COR-L47 (cell line): ENCODE data around the gene FOXL1.
A peak's percentile ranks its signal among the peaks of the same experiment; 100 is the strongest.

Source experiments
- DNase-seq: peaks from one replicate; lab custom pipeline; 2025; lab: John Stamatoyannopoulos, UW

FOXL1 gene

DNA sequence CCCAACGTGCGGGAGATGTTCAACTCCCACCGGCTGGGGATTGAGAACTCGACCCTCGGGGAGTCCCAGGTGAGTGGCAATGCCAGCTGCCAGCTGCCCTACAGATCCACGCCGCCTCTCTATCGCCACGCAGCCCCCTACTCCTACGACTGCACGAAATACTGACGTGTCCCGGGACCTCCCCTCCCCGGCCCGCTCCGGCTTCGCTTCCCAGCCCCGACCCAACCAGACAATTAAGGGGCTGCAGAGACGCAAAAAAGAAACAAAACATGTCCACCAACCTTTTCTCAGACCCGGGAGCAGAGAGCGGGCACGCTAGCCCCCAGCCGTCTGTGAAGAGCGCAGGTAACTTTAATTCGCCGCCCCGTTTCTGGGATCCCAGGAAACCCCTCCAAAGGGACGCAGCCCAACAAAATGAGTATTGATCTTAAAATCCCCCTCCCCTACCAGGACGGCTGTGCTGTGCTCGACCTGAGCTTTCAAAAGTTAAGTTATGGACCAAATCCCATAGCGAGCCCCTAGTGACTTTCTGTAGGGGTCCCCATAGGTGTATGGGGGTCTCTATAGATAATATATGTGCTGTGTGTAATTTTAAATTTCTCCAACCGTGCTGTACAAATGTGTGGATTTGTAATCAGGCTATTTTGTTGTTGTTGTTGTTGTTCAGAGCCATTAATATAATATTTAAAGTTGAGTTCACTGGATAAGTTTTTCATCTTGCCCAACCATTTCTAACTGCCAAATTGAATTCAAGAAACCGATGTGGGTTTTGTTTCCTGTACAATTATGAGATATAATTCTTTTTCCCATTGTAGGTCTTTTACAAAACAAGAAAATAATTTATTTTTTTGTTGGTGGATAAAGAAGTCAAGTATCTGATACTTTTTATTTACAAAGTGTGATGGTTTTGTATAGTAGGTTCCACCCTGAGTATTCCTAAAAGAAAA lies 9.4 kb upstream of the FOXL1 start:
- no peak for DNase-seq

DNA sequence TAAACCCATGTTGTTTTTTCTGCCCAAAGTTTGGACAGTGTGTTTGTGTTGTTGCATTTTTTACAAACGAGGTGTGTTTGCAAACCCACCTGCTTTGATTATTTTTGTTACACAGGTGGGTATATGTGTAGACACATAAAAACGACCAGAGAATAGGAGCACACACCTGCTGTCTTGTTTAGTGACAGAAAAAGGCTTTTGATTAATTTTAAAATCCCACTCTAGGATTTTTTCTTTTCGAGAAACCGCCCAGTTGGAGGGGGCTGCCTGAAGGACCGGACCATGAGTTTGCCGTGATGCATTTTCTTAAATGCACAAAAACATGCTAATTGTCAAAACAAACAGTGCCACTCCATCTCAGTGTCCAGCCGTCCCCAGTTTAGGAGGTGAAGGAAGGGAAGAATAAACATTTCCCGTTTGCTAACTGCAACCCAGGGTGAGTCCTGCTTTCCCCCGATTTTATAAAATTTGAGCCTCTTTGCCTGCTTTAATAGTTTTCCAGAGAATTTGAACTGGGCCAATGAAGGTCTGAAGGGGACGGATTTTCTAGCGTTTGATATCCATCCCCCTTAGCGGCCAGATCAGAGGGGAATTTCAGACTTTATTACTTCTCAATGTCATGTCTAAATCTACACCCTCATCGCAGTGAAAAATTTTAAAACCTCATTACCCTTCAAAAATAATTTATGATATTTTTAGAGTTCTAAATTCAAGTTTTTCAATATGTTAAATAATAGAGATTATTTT lies 8.5 kb upstream of the FOXL1 start:
- DNase-seq = no peak

DNA sequence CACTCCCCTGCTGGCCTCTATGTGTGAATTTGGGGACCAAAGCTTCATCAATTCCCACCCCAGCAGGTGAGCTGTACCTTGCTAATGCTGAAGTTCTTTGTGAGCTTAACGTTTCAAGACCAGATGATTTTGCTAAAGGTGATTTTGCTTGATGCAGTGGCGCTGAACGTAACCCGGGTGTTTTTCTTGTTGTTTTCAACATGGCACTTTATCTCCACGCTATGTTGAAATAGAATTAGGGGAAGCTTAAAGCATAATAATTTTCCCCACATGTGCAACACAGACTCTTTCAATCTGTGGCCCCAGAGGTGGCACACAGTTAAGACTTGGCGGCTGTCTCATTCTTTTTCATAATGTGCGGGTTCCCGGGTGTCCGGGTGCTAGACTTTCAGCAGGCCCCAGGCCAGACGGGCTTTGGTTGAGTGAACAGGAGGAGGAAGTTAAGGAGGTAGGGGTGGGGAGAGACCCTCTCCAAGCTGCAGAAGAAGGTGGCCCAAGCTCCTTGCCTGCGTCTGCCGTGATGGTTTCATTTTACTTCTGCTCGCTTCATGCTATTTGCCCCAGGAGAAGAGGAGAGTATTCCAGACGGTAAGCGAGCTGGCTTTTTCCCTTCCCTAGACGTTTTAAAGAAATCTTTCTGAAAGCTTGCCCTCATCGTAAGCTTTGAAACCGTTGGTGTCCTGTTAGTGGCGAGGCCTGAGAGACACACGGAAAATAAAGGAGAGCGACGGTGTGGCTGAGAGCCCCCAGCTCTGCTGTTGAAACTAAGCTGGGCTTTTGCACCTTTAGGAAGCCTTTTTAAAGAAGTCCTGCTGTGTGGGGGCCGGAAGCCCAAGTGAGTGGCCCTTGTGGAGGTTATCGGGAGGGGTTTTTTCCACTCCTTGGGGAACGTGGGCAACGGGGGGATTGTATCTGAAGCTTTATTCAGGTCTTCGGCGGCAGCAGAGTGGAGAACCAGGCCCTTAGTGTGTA lies 7.5 kb upstream of the FOXL1 start:
- no peak for DNase-seq

DNA sequence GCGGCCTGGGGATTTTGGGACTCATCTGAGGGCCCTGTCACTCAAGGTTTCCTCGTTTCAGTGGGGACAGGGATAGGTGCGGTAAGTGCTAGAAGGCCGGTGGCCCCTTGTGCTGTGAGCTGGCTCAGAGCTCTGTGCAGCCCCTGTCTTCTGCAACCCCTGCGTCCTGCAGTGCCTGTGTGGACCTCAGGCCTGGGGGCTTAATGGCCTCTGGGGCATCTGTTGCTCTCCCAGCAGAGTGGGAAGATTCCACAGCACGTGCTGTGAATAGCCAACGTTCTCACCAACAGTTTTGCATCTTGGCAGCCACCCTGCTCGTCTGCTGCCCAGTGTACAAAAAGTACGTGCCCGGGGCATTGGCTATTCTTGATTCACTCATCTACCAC lies 6.8 kb upstream of the FOXL1 start:
- no peak for DNase-seq

DNA sequence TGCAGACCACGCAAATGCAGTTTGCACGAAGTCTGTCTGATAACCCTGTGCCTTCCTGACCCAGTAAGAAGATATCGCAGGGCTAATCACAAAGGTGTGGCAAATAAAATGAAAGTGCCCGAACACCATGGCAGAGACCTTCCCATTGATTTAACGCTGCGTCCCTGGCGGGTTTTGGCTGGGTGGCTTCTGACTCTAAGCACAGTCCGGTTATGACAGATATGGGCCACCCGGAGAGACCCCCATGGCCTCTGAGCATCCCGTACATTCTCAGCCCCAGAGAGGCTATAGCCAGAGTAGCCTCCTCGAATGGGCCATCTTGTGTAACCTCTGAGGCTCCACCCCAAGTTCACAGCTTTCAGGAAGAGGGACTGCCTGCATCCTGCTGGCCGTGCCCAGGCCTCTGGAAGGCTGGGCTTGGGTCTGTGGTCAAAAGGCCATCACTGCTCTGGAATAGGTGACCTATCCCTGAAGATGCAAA lies 6.3 kb upstream of the FOXL1 start:
- DNase-seq = no peak

DNA sequence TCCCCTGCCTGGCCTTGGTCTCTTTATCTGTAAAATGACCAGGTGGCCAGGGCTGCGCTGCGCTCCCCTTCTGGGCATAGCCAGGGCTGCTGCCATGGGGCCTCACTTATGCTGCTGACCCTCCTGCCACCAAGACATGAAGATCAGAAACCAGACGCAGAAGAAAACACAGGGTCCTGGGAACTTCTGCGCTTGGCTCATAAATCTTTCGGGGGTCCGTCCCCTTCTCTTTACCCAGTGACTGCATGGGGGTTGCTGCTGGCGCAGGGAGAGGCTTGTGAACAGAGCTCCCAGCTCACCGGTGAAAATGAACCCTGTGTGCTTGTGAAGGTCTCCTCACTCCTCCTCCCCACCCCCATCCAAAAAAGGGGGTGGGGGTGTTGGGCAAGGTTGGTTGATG lies 5.7 kb upstream of the FOXL1 start:
- DNase-seq = no peak

DNA sequence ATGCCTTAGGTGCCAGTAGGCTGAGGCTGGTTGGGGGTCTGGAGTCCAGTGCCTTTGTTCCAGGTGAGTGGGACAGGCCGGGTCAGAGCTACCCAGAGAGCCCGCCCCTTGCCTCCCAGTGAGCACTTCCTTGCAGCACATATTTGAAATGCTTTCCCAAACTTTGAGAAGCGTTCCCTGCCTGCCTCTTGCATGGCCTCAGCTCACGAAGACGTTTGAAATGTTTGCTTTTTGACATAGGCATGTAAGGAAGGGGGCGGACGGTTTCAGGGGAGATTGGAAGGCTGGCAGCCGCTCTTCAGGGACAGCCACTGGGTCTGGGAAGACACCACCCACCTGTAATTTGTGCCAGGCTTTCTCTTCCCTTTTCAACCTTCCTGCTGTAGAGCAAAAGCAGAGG lies 5.1 kb upstream of the FOXL1 start:
- DNase-seq = no peak

DNA sequence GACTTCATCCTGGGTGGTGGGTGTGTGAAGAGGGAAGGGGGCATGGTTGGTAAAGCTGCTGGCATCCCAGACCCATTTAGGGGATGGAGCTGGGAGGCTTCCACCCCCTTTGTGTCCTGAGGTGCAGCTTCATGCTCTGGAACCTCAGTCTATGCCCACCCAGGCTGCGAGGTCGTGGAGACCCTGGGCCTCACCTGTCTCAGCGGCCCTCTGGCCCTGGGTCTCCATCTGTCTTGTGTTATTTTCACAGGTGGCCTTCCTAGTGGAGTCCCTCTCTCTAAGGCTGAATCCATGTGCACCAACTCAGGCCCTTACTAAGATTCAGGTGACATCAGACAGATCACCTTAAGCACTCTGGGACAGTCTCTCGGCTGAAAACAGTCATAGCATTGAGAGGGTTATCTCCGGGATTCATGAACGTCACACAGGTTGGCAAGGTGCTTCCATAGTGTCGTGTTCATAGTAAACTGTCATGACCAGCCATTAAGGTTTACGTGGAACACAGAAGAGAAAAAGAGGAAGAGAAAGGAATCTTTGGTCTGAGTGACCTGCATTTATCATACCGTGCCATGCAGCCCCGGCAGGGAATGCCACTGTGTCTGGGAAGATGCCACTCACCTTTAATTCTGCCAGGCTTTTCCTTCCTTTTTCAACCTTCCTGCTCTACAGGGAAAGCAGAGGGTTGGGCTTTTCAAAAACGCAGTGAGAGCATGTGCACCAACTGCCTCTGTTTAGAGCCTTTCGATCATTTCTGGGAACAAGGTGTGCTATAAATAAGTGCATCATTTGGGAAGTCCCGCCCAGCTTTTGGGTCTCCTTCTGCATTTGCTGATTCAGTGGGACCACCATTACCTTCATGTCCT lies 4.5 kb upstream of the FOXL1 start:
- no peak for DNase-seq

DNA sequence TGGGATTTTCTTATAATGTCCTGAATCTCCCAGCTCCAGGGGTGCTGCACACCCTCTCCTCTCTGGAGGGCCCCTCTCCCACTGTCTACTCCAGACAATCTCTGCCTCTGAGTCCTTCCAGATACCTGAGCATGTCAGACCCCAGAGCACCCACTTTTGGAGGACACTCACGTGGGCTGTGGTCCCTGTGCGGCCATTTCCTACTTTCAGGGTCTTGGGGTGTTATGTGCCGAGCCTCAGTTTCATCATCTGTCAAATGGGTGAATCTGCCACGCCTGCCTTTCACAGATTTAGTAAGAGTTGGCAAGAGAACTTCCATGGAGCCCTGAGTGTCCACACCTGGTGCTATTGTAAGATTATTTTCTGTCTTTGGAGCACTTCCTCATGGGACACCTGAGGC lies 3.7 kb upstream of the FOXL1 start:
- no peak for DNase-seq

DNA sequence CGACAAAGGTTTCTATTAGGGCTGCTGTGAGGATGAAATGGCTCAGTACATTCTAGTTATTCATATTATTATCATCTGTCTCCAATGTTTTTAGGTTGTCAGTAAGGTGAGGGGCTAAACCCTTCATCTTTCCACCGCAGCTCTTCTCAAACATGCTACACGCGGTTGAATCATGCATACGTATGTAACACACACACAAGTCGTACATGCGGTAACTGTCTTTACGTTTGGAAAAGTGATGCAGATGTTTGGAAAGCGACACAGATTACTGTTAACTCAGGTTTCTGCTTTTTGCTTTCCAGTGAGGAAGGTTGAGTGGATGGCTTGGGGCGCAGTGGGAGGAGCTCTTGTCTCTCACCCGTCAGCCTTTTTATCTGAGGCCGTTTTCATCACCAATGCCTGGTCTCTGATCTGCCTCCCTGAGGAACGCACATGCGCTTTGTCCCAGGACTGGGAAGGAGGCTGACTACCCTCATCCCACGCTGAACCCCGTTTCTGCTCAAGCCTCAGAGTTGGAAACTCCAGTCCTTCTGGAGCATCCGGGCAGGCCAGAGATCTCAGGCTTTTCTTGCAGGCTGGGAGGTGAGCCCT lies 3.2 kb upstream of the FOXL1 start:
- DNase-seq = no peak

DNA sequence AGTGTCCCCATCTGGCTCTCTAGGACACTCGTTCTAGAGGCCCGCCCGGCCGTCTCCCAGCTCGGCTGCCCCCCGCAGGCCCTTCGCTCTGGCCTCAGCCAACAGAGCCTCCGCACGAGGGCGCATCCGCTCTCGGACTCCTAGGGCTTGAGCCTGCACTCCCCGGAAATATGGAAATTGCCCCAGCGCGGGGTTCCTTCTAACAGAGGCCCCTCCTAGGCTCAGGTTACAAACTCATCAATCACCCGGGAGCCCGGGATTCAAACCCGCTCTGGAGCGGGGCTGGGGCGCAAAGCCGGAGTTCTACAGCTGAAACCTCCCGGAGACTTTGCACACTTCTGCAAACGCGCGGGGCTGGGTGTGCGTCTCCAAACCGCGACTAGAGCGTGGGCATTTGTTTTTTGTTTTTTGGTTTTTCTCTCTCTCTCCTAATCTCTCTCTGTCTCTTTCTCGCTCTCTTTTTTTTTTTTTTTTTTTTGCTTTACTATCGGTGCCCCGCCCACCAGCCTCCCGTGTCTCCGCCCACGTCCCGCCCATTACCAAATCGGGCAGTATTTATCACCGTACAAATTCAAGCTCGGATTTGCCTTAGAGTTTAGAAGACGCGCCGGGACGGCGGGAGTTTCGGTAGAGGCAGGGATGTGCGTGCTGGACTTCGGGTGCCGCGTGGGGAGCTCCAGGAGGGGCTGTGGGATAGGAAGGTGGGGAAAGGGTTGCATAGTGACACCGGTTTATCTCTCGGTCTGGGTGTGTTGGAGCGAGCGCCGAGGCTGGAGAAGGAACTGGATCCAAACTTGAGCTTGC lies 2.4 kb upstream of the FOXL1 start:
- peak; percentile 3 for DNase-seq

DNA sequence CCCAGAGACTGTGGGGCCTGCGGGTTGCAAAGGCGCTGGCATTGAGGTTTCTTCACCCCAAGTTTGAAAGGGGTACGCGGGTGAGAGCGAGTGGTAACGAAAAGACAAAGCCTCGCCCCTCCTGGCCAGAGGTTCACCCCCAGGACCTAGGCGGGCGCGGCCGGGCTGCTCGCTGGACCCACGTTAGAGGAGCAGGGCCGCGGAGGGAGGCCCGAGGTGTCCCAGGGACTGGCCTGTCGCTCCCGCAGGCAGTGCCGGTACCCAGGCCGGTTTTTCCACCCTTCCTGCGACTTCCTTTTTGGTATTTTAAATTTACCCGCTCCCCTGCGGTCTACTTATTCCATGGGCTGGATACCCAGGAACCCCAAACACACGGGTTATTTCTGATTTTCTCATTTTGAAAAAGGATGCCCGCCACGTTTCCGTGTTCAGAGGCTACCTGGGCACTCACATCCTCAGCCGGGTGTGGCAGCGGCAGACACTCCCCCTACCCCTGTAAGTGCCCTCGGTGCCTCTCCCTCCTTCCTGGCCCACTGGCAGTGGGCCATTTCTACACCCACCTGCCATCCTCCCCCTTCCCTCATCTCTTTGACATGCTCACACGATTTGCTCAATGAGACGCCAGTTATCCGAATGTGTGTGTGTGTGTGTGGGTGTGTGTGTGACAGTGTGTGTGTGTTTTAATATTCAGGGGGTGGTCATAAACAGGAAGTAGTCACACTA lies 1.6 kb upstream of the FOXL1 start:
- DNase-seq = no peak

DNA sequence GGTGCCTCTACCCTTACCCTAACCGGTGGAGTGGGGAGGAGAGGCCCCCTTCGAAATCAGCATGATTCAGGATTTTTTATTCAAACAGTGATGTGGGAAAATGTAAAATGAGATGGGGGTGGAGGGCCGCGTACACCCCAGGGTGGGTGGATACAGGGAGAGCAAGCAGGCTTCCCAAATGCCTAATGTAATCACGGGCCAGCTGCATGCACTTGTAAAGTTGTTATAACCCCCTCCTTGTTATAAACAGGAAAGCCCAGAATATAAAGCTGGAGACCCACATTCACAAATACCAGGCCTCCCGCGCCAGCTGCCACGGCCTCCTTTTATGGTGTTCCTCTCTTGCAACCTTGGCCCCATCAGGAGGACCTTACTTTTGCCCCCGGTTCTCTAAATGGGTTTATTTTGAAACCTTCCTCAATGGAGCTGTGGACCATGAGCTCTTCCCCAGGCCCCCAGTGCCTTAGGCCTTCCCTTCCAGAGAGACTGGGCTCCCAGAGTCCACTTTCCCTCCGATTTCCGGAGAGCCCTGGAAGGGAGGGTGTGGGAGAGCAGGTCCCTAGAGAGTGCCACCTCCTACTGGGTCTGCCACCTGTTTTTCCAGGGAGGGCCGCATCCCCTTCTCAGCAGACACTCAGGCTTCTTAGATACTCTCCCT lies 906 bp upstream of the FOXL1 start:
- DNase-seq = no peak

DNA sequence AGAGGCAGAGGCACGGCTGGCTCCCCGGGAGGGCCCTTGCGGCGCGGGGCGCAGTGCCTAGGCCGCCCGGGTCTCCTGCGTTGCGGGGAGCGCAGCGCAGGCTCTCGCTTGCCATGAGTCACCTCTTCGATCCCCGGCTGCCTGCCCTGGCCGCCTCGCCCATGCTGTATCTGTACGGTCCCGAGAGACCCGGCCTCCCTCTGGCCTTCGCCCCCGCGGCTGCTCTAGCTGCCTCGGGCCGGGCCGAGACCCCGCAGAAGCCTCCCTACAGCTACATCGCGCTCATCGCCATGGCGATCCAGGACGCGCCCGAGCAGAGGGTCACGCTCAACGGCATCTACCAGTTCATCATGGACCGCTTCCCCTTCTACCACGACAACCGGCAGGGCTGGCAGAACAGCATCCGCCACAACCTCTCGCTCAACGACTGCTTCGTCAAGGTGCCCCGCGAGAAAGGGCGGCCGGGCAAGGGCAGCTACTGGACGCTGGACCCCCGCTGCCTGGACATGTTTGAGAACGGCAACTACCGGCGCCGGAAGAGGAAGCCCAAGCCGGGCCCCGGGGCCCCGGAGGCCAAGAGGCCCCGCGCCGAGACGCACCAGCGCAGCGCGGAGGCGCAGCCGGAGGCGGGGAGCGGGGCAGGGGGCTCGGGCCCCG lies 390 bp downstream of the FOXL1 start:
- no peak for DNase-seq

DNA sequence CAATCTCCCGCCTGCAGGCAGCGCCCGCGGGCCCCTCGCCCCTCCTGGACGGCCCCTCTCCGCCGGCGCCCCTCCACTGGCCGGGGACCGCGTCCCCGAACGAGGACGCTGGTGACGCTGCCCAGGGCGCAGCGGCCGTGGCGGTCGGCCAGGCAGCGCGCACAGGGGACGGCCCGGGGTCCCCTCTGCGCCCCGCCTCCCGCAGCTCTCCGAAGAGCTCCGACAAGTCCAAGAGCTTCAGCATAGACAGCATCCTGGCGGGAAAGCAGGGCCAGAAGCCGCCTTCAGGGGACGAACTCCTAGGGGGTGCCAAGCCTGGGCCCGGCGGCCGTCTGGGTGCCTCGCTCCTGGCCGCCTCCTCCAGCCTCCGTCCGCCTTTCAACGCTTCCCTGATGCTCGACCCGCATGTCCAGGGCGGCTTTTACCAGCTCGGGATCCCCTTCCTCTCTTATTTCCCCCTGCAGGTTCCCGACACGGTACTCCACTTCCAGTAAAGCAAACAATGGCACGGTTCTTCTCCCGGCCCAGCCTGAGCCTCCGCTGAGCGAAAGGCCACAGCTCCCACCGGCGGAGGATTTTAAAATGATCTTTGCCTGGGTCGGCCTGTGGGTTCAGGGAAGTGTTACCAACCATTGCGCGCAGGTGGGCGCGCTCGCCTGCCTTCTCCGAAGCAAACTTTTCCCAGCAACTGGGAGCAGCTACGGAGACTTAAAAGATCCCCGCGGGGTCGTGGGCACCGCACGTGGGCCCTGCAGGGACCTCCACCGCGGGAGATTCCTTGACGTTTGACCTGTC lies 1.1 kb downstream of the FOXL1 start:
- no peak for DNase-seq

DNA sequence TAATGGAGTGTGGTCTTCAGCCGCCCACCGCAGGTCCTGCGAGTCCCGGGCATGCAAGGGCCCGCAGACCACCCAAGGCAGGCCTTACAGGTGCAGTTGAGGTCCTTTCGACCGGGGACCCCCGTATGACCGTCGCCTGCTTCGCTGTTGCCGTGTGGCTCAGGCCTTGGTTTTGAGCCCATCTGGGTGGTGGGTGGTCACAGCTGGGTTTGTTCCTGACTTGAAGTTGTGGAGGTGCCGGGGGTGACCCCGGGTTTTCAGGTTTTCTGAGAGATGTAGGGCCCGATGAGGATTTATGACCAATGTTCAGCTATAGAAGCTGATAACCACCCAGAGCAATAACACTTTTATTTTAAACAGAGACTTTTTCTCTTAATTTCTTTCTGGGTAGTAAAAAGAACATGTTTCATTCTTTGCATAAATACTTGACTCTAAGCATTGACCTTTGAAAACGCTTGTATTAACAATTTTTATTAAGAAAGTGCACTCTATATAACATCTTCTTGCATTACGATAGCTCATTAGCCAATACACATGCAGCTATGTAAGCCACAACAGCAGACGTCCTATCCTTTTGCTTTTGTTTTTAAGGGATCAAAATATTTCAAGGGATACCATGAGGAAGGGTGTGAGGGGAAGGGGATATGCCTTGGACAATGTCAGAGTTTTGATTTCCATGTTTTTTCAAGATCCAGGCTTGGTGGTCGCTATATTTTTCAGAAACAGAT lies 1.9 kb downstream of the FOXL1 start:
- no peak for DNase-seq

DNA sequence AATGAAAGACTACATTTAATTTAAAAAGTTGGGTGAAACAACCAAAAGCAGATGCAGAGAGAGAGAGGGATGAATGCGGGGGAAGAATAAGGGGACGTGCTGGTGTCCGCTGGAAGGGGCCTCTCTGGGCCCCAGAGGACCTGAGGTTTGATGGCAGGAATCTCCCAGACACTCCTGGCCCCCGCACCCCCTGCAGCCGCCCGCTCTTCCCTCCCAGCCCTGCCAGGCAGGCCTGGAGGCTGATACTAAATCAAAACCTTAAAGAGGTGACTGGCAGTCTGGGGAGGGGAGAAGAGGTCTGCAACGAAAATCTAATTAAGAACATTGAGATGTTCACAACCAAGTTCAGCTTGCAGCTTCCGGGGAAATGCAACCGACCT lies 2.4 kb downstream of the FOXL1 start:
- DNase-seq = no peak
